Adrenal gland (tissue), 5 donors: ENCODE data around the gene OR5D14.

Experiments used
- POLR2A ChIP-seq, 2 donors: fragments of 450-650 bp; IDR thresholded peaks; one replicate each; pipeline ENCODE4 v1.6.1; 2017; ENCODE audit warnings: antibody characterized with exemption in 2 of 2, mild to moderate bottlenecking in 2 of 2, moderate library complexity in 1 of 2
- TF ChIP-seq, protein P1 (sequence below), 6 experiments: fragments of 450-650 bp in 4 of 6; fragments of 200-600 bp in 2 of 6; sonication (generic) in 1 of 6; IDR thresholded peaks; 1 replicate in 5 of 6; 2 replicates in 1 of 6; pipeline versions ENCODE4 v1.5.1 to v1.8.0; 2016 to 2021; ENCODE audit warnings: antibody characterized with exemption in 6 of 6, mild to moderate bottlenecking in 2 of 6, moderate library complexity in 1 of 6
- donor health status: DM: no; HTN: no; CAD: no.

- TF ChIP-seq, protein P1, sequence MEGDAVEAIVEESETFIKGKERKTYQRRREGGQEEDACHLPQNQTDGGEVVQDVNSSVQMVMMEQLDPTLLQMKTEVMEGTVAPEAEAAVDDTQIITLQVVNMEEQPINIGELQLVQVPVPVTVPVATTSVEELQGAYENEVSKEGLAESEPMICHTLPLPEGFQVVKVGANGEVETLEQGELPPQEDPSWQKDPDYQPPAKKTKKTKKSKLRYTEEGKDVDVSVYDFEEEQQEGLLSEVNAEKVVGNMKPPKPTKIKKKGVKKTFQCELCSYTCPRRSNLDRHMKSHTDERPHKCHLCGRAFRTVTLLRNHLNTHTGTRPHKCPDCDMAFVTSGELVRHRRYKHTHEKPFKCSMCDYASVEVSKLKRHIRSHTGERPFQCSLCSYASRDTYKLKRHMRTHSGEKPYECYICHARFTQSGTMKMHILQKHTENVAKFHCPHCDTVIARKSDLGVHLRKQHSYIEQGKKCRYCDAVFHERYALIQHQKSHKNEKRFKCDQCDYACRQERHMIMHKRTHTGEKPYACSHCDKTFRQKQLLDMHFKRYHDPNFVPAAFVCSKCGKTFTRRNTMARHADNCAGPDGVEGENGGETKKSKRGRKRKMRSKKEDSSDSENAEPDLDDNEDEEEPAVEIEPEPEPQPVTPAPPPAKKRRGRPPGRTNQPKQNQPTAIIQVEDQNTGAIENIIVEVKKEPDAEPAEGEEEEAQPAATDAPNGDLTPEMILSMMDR (IDR thresholded peaks at IDR 0.05) = no peak
- no peak for TF ChIP-seq POLR2A (IDR thresholded peaks at IDR 0.05)
These were observed 31.6 kb downstream of the OR5D14 start, which contains the start of gene OR5L2 for GRCh38 chr11:55826919-55827318.
